GM19193 (cell line): ENCODE data around the gene FMN1.

Experiments used
- POLR2A ChIP-seq: IDR thresholded peaks from 4 replicates; pipeline ENCODE4 v1.6.1; 2011; ENCODE audit not compliant: insufficient read depth, insufficient read length; ENCODE audit errors: extremely low read depth

The FMN1 gene

DNA sequence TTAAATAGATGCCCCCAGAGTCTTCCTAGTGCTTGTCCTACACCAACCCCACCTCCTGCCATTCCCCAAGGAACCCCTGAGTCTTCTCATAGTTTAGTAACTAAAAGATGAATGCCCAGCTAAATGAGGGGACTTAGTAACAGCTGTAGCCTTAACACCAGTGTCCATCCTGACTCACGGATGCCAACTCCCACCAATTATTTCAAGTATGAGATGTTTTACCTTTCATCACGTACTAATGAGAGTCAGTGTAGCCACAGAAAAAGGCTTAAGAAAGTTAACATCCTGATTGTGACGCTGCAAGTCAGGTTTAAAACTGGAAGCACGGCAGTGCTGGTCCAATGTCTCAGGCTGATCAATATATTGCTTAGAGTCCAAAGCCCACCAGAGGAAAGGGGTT lies 109.9 kb downstream of the FMN1 start:
- TF ChIP-seq POLR2A, result no peak

DNA sequence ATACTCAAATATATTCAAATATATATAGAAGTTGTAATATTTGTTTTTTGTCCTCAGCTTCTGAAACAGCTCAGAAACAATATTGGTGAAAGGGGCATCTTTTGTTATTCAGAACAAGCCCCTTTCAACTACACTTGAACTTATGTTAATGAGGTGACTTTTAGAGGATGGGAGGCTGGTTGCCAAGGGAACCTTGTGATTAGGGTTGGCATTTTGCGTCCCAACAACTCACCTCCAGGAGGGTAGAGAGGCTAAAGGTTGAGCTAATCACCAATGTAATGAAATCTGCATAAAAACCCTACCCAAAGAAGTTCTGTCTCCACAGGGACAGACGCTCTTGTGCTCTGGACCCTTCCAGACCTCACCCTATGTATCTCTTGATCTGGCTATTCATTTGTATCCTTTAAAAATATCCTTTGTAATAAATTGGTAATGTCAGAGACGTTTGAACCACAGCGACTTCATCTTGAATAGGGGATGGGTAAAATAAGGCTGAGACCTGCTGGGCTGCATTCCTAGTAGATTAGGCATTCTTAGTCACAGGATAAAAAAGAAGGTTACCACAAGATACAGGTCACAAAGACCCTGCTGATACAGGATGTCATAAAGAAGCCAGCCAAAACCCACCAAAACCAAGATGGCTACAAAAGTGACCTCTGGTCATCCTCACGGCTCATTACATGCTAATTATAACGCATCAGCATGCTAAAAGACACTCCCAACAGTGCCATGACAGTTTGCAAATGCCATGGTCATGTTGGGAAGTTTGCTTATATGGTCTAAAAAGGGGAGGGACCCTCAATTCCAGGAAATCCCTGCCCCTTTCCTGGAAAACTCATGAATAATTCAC lies 111.1 kb downstream of the FMN1 start:
- TF ChIP-seq POLR2A, result no peak

DNA sequence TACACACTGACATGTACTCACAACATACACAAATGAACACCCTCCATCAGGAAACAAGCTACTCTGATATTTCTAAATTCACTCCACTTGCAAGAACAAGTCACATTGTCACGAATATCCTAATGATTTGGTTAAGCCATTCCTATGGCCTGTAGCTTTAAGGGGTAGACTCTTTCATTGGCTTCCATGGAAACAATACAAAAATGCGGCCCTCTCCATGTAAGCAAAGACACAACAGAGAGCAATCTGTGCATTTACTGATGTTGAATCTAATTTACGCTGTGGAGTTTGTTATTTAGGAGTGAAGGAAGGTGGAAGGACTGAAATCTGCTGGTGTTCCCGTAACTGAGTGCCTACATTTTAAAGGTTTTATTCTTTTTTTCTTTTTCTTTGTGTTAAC lies 114.5 kb downstream of the FMN1 start:
- TF ChIP-seq POLR2A, result no peak

DNA sequence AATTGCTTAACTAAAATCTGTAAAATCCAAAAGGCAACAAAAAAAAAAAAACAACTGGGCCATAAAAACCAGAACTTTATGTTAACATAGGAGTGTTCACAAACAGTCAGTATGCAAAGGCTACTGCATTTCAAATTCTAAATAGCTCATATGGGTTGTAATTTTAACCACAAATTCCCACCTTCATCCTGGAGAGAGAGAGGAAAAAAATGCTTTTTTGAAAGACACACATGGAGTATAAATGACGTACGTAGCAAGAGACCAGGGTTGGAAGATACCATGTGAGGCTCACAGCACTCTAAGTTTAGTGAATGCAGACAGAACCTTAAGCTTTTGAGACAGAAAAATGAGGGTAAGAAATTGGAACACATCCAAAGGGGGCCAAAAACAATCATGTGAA lies 115.9 kb downstream of the FMN1 start:
- no peak for TF ChIP-seq POLR2A

DNA sequence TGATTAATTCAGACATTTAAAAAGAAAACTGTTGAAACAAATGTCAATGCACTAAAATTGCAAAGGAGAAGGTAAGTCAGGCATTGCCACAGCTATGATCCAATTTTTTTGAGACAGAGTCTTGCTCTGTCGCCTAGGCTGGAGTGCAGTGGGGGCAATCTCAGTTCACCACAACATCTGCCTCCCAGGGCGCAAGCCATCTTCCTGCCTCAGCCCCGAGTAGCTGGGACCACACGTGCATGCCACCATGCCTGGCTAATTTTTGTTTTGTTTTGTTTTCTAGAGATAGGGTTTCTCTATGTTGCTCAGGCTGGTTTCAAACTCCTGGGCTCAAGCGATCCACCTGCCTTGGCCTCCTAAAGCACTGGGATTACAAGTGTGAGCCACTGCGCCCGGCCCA lies 117.6 kb downstream of the FMN1 start:
- no peak for TF ChIP-seq POLR2A

DNA sequence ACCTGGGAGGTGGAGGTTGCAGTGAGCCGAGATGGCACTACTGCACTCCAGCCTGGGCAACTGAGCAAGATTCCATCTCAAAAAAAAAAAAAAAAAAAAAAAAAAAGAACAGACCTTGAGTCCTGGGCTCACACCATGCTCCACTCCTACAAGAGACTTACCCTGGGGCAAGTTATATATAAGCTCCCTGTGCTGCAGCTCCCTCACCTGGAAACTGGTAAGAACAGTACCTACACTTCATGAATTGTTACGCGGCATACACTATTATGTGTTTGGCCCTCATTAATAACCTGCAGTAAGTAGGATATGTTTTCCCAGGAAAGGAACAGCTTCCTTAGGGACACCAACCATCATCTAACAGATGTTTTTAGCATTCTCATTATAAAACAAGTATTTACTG lies 119.6 kb downstream of the FMN1 start:
- TF ChIP-seq POLR2A, result no peak

DNA sequence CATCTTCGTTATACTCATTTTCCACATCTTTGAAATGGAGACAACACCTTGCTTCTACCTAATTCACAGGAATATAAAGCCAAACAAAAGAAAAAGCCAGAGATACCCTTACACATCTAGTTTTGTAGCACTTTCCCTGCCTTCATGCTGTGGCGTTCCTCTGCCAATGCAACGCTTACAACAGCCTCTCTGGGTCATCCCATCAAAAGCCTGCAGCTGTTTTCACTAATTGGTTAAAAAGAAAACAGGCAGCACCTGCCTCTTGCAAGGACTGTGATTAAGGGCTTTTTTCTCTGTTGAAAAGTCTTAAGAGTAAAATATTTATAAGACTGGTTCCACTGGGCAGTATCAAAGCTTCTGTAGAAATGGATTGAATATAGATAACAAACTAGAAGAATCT lies 120.3 kb downstream of the FMN1 start:
- no peak for TF ChIP-seq POLR2A

DNA sequence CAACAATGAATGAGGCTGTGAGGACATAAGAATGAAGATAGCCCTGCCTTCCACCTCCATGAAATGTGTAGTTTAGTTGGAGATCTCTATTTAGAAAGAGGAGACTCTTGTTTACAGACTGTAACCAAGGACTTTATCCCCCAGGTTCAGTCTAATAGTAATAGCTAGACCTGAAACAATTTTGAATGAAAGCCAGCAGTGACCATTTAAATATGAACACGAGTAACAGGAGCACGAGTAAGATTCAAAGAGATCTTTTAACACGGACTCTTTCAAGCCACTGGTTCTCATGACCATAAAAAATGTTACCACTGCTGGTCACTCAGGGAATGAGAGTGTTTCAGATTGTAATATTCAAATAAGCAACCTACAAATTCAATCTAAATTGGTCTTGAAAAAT lies 123.1 kb downstream of the FMN1 start:
- TF ChIP-seq POLR2A, result no peak

DNA sequence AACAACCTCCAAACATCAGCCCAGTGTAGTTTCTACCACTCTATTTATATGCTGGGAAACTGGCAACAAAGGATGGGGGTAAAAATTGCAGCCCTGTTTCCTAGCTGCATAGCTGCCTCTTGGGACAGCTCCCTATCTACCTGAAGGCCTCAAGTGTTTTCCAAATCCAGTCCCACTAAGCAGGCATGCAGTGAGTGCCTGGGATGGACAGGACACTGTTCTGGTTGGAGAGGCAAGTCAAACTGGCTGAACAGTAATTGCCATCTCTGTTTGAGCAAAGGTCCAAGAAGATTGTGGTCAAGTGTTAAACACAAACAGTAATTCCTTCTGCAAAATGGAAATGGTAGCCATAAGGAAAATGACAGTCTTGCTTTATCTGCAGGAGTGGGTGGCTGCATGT lies 125.4 kb downstream of the FMN1 start:
- no peak for TF ChIP-seq POLR2A

DNA sequence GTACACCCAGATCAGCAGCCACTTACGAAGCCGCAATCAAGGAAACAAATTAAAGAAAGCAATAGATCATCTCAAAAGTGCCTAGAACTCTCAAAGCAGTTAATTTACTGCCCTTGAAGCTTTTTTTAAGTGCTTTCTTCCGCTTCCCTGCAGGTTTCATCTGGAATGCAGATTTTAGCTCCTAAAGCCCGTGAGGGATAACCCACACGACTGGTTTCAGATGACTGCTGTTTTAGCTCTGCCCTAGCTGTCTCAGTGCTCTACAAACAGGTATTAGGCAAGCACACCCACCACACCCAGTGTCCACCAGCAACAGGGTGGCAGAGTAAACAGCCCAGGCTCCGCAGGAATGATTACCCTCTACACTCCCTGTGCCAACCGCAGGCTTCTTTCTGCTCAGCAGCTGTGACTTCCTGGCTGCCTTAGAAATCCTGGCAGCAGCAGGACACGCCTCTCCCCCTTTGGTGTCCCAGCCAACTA lies 126.0 kb downstream of the FMN1 start:
- no peak for TF ChIP-seq POLR2A

DNA sequence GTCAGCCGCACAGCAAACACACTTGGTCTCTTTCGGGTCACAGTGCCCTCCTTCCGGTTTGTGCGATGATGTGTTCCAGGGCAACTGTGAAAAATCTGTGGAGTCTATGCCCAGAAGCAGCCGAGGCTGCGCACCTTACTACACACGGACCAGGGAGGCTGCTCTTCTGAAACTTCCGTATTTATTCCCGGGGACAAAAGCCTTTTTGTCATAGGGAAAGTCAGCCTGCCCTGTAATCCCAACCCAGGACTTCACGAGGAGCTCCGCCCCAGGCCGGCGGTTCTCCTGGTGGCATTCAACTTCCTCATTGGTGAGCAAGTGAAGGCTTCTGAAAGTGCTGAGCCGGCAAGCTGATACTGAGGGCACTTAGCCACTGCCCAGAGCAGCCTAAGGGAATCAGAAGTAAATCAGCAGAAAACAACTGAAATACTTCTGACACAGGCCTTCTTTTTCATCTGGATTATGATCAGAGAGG lies 126.5 kb downstream of the FMN1 start:
- no peak for TF ChIP-seq POLR2A

DNA sequence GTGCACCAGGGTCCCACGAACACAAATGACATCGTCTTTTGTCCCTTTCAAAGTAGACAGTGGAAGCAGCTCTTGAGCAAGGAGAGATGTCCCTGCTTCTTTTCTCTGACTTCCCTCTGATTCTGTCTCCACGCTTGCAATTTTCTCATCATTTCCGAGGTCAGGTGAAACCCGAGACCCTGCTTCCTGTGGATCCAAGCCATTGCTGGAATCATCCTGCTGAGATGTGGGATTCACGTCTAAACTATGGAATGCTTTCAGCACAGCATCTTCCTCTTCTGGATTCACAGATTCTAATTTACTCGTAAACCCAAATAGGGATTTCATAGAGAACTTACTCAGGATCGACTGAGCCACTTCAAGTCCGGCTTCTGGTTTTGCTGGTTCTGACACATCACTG lies 127.1 kb downstream of the FMN1 start:
- no peak for TF ChIP-seq POLR2A

DNA sequence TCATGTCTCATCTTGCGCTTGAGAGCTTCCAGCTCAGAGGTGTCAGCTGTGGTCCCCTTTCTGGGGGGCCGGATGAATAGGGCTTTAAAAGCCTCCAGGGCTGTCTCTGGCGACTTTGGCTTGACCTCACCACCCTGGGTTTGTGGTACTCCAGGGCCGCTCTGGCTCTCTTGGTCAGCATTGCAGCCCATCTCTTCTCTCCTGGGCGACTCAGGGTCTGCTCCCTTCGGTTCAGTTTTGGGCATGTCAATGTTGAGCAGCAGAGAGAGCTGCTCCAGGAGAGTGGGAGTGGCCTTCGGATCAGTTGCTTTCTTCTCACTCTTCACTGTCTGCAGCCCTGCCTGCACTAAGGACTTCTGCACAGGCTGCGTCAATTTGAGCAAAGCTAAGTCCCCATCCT lies 127.9 kb downstream of the FMN1 start:
- no peak for TF ChIP-seq POLR2A

DNA sequence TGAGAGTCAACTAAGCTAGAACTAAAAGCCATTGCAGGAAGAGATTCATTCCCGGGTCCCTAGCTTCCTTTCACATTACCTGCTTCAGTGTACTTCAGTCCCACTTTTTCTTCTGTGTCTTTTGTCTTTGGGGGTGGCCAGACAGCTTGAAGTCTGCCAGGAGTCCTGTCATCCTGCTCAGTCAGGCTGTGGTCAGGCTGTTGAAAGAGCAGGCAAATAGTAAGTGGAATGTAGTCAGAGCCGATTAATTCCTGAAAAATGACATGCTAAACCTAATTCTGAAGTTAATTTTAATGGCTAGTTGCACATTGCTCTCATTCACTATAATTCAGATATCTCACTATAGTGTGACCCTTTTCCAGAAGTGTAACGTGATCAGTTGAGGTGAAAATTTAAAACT lies 129.6 kb downstream of the FMN1 start:
- TF ChIP-seq POLR2A, result no peak

DNA sequence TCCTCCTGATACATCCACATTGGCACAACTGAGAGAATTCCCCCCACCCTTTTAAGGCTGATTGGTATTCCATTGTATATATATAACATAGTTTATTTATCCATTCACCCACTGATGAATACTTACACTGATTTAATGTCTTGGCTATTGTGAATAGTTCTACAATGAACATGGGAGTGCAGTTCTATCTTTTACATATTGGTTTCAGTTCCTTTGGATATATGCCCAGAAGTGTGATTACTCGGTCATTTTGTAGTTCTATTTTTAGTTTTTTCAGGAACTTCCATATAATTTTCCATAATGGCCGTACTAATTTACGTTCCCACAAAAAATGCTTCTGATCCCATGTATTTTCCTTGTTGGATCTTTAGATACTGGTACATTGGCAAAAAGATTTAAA lies 135.3 kb downstream of the FMN1 start:
- TF ChIP-seq POLR2A, result no peak

DNA sequence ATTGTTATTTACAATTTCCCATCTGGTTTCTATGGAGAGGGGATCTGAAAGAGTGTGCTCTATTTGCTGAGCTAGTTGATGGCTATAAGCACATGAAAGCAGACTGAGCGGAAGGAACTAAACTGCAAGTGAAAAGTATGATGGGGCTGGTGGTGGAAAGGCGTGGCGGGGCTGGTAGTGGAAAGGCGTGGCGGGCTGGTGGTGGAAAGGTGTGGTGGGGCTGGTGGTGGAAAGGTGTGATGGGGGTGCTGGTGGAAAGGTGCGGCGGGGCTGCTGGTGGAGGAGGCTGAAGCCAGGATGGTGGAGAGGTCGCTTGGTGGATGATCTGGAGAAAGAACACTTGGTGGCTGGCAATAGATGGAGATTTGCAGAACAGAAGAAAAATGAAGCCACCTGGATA lies 136.7 kb downstream of the FMN1 start:
- TF ChIP-seq POLR2A, result no peak
